Lung (tissue), 12 donors: ENCODE measurements around the gene CACNA1I. TPM values are rescaled to one million over a fixed set of nuclear protein-coding genes. Genes with fewer than 3 reads are reported as not detected.
A peak's percentile ranks its signal among the peaks of the same experiment; 100 is the strongest.

Experiments used
- ATAC-seq: fragments of 200-7000 bp; cut with Tn5 transposase; one replicate; pipeline ENCODE4 v1.9.1; 2020; ENCODE audit warnings: moderate number of reproducible peaks; ENCODE audit not compliant: insufficient read depth, low FRiP score
- DNase-seq, 3 donors: peaks; one replicate each; pipeline ENCODE4 v3.0.0-alpha.2; 2013 to 2017
- H3K27ac ChIP-seq, 2 donors: one replicate each; pipeline ENCODE4 v1.5.1; 2013; ENCODE audit warnings: mild to moderate bottlenecking in 2 of 2, moderate library complexity in 2 of 2, control low read depth in 1 of 2, inconsistent platforms in 1 of 2, low read depth in 1 of 2, low read length in 1 of 2
- H3K27me3 ChIP-seq, 3 donors: one replicate each; pipeline ENCODE4 v1.5.1; 2013; ENCODE audit warnings: low read length in 2 of 3; ENCODE audit not compliant: control insufficient read depth in 3 of 3, insufficient read depth in 3 of 3
- H3K36me3 ChIP-seq, 4 donors: one replicate each; pipeline ENCODE4 v1.5.1; 2013; ENCODE audit warnings: low read length in 4 of 4, mild to moderate bottlenecking in 1 of 4, moderate library complexity in 1 of 4; ENCODE audit not compliant: control insufficient read depth in 4 of 4, insufficient read depth in 4 of 4
- H3K4me1 ChIP-seq, 5 donors: one replicate each; pipeline ENCODE4 v1.5.1; 2013; ENCODE audit warnings: low read length in 5 of 5, mild to moderate bottlenecking in 2 of 5, moderate library complexity in 1 of 5; ENCODE audit not compliant: control insufficient read depth in 5 of 5, insufficient read depth in 5 of 5
- H3K4me3 ChIP-seq: one replicate; pipeline ENCODE4 v1.5.1; 2013; ENCODE audit warnings: mild to moderate bottlenecking, control low read depth, moderate library complexity
- H3K9ac ChIP-seq, 2 donors: one replicate each; pipeline ENCODE4 v1.5.1; 2013; ENCODE audit warnings: low read length in 2 of 2, control low read depth in 1 of 2; ENCODE audit not compliant: insufficient read depth in 1 of 2
- H3K9me3 ChIP-seq, 4 donors: one replicate each; pipeline ENCODE4 v1.5.1; 2013; ENCODE audit warnings: low read length in 3 of 4, mild to moderate bottlenecking in 1 of 4, moderate library complexity in 1 of 4; ENCODE audit not compliant: control insufficient read depth in 4 of 4, insufficient read depth in 3 of 4
- CTCF ChIP-seq: IDR thresholded peaks from 2 replicates; pipeline ENCODE4 v1.5.1; 2012; ENCODE audit warnings: mild to moderate bottlenecking; ENCODE audit errors: control extremely low read depth, extremely low read depth
- WGBS, 2 donors: extraction: QIAGEN DNeasy Blood & Tissue Kit; methylation state at CpG; one replicate each; pipeline ENCODE4 v1.1.7; 2013; 5-methylcytosine and 5-hydroxymethylcytosine counted together
- polyA plus RNA-seq, 2 donors: library from polyadenylated mRNA; stranded (reverse); fragments of 200-250 nt; gene quantifications; one replicate each; pipeline ENCODE4 v1.2.1, GENCODE V29; 2013
- total RNA-seq, 2 donors: library from RNA; depleted of rRNA in 1 of 2; stranded (reverse); fragments of >200 nt in 1 of 2; gene quantifications; one replicate each; pipeline ENCODE4 v1.2.1, GENCODE V29; 2014 to 2021
- donor health status: control.
- donor health status: control.
- donor health status: Bipolar disorder and iron deficiency.
- donor health status: healthy.
- donor health status: DM: yes; HTN: yes; CAD: no.

CACNA1I gene
- total and polyA plus RNA-seq, 4 donors: 0.07 to 0.22 (median 0.16) TPM

GRCh38 chr22:39611360-39611759, 40.8 kb downstream of the CACNA1I start:
- Histone ChIP-seq H3K4me1 (no peaks in the 10 kb centered on the region), H3K4me3 (no peak overlapping the region), H3K27me3 (peaks cover 0 to 20% (median 3%) of the 10 kb centered on the region in 3 donors), H3K36me3 (no peaks in the 10 kb centered on the region), H3K27ac (no peak overlapping the region), H3K9me3 (peaks cover 0 to 16% (median 0%) of the 10 kb centered on the region in 4 donors), H3K9ac (no peak overlapping the region)
- no peak for TF ChIP-seq CTCF
- DNase-seq (no peak), ATAC-seq (no peak)
- 86 to 87% methylated on average over 4 of the region's 4 CpGs for WGBS, 2 donors

GRCh38 chr22:39612811-39613548, 42.4 kb downstream of the CACNA1I start:
- H3K27ac ChIP-seq: no peak overlapping the region
- WGBS, 2 donors: 59 to 65% methylated on average over 7 of the region's 7 CpGs
- DNase-seq (peak in 1 of 3 donors; percentile 11), ATAC-seq (no peak)
- no peaks in the 10 kb centered on the region for H3K36me3 ChIP-seq
- no peak overlapping the region for H3K4me3 ChIP-seq
- H3K9me3 ChIP-seq: peaks cover 0 to 16% (median 0%) of the 10 kb centered on the region in 4 donors
- no peak for TF ChIP-seq CTCF
- peaks cover 2 to 24% (median 3%) of the 10 kb centered on the region in 3 donors for H3K27me3 ChIP-seq
- no peak overlapping the region for H3K9ac ChIP-seq
- H3K4me1 ChIP-seq: peaks cover 0 to 2% (median 0%) of the 10 kb centered on the region in 5 donors

GRCh38 chr22:39613549-39613921, 43.0 kb downstream of the CACNA1I start:
- H3K27me3 ChIP-seq: peaks cover 3 to 28% (median 6%) of the 10 kb centered on the region in 3 donors
- no peak for DNase-seq

More at GRCh38 chr22:39613549-39613921, 43.0 kb downstream of the CACNA1I start:
- peaks cover 0 to 16% (median 0%) of the 10 kb centered on the region in 4 donors for H3K9me3 ChIP-seq
- H3K9ac ChIP-seq: no peak overlapping the region
- no peaks in the 10 kb centered on the region for H3K36me3 ChIP-seq
- H3K27ac ChIP-seq: no peak overlapping the region
- no peak for ATAC-seq
- no peak overlapping the region for H3K4me3 ChIP-seq
- no peak for TF ChIP-seq CTCF
- H3K4me1 ChIP-seq: peaks cover 0 to 5% (median 0%) of the 10 kb centered on the region in 5 donors
- 93 to 98% methylated on average over 10 of the region's 10 CpGs for WGBS, 2 donors
